PC-3 (cell line): Measurements from ENCODE around the gene SPTBN2.

Experiments
- EZH2 ChIP-seq: fragments of 300-600 bp; sonication (generic); IDR thresholded peaks from one replicate; pipeline ENCODE4 v1.6.1; 2017; ENCODE audit warnings: antibody characterized with exemption, mild to moderate bottlenecking, low read length; ENCODE audit not compliant: unreplicated experiment
- TF ChIP-seq, protein P1 (sequence below): fragments of 300-600 bp; sonication (generic); conservative IDR thresholded peaks from 2 replicates; pipeline ENCODE4 v1.5.1; 2017; ENCODE audit warnings: antibody characterized with exemption, low read depth, mild to moderate bottlenecking, low read length

DNA sequence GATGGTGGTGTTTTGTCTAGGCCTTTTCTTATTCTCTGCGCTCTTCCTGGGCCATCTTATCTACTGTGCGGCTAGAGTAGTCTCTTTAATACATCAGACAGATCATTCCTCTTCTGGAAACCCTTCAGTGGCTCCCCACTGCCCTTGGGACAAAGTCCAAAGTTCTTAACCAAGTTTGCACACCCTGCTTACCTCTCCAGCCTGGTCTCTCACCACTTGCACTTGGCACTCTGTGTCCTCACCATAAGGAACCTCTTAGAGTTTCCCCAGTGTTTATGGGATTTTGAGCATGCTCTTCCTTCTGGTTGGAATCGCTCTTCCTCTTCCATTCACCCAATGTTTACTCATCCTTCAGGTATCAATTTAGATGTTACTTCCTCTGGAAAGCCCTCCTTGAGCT, 5.2 kb upstream of the SPTBN2 start:
- TF ChIP-seq, protein P1, sequence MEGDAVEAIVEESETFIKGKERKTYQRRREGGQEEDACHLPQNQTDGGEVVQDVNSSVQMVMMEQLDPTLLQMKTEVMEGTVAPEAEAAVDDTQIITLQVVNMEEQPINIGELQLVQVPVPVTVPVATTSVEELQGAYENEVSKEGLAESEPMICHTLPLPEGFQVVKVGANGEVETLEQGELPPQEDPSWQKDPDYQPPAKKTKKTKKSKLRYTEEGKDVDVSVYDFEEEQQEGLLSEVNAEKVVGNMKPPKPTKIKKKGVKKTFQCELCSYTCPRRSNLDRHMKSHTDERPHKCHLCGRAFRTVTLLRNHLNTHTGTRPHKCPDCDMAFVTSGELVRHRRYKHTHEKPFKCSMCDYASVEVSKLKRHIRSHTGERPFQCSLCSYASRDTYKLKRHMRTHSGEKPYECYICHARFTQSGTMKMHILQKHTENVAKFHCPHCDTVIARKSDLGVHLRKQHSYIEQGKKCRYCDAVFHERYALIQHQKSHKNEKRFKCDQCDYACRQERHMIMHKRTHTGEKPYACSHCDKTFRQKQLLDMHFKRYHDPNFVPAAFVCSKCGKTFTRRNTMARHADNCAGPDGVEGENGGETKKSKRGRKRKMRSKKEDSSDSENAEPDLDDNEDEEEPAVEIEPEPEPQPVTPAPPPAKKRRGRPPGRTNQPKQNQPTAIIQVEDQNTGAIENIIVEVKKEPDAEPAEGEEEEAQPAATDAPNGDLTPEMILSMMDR = no peak
- no peak for TF ChIP-seq EZH2
